GM21786 (cell line): ENCODE data around the gene PSMC3.

ENCODE experiments used
- ATAC-seq: cut with Tn5 transposase; IDR thresholded peaks from one replicate; pipeline ENCODE4 v1.9.1; 2021; ENCODE audit not compliant: unreplicated experiment

PSMC3 gene

GRCh38 chr11:47426062-47426956 is at the start of gene PSMC3:
TSS of gene PSMC3 (minus strand) at chr11:47426439. CDS start at chr11:47426279, 160 bp downstream.
- ATAC-seq = peak; percentile 91

GRCh38 chr11:47470671-47471070 is 44.4 kb upstream of the PSMC3 start:
- no peak for ATAC-seq

GRCh38 chr11:47469361-47470179 is 43.3 kb upstream of the PSMC3 start:
- ATAC-seq = no peak

GRCh38 chr11:47468598-47469214 is 42.5 kb upstream of the PSMC3 start:
- ATAC-seq = no peak

- ATAC-seq = no peak
These were observed 41.1 kb upstream of the PSMC3 start for GRCh38 chr11:47467357-47467756.

GRCh38 chr11:47466701-47467250 is 40.5 kb upstream of the PSMC3 start:
- ATAC-seq = no peak

- no peak for ATAC-seq
These were observed 40.0 kb upstream of the PSMC3 start for GRCh38 chr11:47466201-47466600.

GRCh38 chr11:47464483-47464882 is 38.2 kb upstream of the PSMC3 start:
- no peak for ATAC-seq

GRCh38 chr11:47461876-47462275 is 35.6 kb upstream of the PSMC3 start:
- ATAC-seq = no peak

GRCh38 chr11:47460571-47461235 is 34.5 kb upstream of the PSMC3 start:
- no peak for ATAC-seq

GRCh38 chr11:47454258-47454671 is 28.0 kb upstream of the PSMC3 start:
- ATAC-seq = peak; percentile 66

GRCh38 chr11:47453365-47453764 is 27.1 kb upstream of the PSMC3 start:
- ATAC-seq = no peak

- no peak for ATAC-seq
These were observed 25.8 kb upstream of the PSMC3 start for GRCh38 chr11:47451990-47452389.

GRCh38 chr11:47451436-47451835 is 25.2 kb upstream of the PSMC3 start:
- ATAC-seq = no peak

- ATAC-seq = no peak
These were observed 23.3 kb upstream of the PSMC3 start for GRCh38 chr11:47449541-47449940.

GRCh38 chr11:47448566-47449427 is 22.6 kb upstream of the PSMC3 start, which contains the start of gene RAPSN:
TSS of gene RAPSN (minus strand) at chr11:47449136. CDS start at chr11:47448964, 172 bp downstream.
- ATAC-seq = no peak

- ATAC-seq = no peak
These were observed 21.7 kb upstream of the PSMC3 start for GRCh38 chr11:47447906-47448305.

GRCh38 chr11:47446833-47447232 is 20.6 kb upstream of the PSMC3 start:
- no peak for ATAC-seq

- ATAC-seq = no peak
These were observed 19.6 kb upstream of the PSMC3 start for GRCh38 chr11:47445840-47446239.

GRCh38 chr11:47443817-47444216 is 17.6 kb upstream of the PSMC3 start:
- no peak for ATAC-seq
